Hematopoietic multipotent progenitor cell treated with erythropoietin and hydrocortisone succinate and interleukin-3 and kit ligand, for 6 days (in vitro differentiated cells): ENCODE results near the gene PGGHG.
A peak's percentile ranks its signal among the peaks of the same experiment; 100 is the strongest.

Experiments
- DNase-seq: peaks from one replicate; pipeline ENCODE4 v3.0.0-alpha.2; 2015

The PGGHG gene

DNA sequence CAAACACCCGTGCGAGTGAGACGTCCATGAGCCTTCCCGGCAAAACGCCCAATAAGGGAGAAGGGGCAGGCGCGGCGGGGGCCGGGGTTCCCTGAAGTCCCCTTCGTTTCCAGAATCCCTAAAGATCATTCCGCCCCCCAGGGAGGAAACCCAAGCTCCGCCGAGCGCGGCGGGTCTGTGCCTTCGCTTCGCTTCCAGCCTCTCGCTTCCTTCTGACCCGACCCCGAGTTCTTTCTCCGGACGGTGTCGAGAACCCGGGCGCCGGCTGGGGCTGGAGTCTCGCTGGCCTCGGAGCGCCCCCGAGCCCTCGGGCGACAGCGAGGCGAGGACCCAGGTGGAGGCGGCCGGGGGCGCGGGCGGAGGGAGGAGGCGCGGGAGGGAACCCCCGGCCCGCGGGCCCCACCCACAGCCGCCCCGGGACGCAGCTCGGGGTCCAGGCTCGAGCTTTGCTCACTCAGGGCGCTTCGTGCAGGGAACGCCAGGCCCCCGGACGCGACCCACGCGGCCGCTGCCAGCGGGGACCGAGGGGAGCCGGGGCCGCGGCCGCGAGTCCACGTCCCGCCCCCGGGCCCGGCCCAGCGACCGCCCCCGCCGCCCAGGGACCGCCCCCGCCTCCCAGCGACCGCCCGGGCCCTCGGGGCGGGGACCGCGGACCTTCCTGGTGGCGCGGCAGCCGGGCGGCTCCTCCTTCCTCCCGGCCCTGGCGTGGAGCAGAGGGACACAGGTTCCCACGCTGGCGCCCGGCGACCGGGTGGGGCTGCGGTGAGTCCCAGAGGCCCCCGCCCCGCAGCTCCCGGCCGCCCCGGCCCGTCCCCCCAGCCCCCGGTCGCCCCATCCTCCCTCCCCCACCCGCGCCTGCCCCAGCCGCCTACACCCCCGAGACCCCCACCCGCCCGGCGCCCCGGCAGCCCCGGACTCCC, at the start of gene PGGHG:
Gene PGGHG, plus strand, starts transcription at position 649 of the 920 bp plus-strand sequence. CDS start 691 bp downstream, outside the sequence.
- peak; percentile 67 for DNase-seq

DNA sequence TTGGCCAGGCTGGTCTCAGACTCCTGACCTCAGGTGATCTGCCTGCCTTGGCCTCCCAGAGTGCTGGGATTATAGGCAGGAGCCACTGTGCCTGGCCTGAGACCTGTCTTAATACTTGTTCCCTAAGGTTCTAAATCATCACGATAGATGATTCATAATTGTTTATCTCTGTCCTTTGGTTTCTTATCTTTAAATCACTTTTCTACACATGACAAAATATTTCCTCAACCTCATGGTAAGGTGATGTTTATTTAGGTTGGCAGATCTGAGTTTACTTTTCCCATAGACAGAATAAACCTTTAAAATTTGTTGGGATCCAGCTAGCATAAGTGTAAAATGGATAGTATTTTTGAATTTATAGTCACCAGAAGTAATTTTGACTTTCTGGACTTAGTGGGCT, 48.6 kb upstream of the PGGHG start:
- DNase-seq, result no peak

DNA sequence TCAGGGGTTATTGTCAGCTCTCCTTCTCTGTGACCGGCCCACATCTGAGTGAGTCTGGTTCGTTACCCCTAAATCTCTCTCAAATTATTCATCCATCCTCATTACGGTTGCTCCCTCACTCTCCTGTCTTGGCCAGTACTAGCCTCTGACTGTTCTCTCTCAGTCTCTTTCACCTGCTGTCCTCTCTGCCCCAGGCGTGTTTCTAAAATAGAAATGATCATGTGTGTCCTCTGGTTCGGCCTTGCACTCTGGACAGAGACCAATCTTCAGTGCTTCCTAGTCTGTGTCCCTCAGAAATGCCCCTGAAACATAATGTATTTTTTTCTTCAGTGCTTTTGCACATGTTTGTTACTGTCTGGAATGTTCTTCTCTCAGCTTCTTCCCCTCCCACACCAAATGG, 47.3 kb upstream of the PGGHG start:
- DNase-seq, result no peak

DNA sequence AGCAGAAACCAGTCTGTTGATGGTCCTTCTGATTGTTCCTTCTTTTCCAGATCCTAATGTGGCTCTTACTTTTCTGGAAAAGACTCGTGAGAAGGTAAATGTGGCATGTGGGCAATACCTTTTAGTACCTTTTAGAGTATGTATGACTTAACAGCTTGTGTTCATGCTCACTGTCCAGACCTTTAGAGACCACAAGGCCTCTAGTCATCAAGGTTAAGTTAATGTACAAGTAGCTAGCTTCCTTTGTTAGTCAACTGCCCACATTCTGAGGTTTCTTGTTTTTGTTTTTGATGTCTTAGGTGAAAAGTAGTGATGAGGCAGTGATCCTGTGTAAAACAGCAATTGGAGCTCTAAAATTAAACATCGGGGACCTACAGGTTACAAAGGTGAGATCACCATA, 44.5 kb upstream of the PGGHG start:
- DNase-seq, result no peak

DNA sequence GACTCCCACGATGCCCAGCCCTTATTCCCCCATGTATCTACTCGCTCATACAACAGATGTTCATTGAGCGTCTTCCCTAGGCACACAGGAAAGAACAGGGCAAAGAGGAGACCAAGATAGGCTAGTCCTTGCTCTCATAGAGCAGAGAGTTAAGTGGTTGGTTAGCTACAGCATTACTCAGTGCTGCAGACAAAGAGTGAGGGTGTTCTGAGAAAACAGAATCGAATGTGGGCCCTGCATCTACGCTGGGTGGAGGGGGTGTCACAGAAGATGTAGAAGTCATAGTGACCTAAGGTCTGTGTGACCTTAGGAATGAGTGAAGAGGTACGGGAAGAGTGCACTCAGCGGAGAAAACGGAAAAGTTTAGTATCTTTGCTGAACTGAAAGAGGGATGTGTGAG, 39.9 kb upstream of the PGGHG start:
- DNase-seq, result no peak

GRCh38 chr11:250274-250673, 38.7 kb upstream of the PGGHG start:
- DNase-seq, result no peak

- DNase-seq, result peak; percentile 74
Observed at GRCh38 chr11:250740-251299, 38.1 kb upstream of the PGGHG start.

DNA sequence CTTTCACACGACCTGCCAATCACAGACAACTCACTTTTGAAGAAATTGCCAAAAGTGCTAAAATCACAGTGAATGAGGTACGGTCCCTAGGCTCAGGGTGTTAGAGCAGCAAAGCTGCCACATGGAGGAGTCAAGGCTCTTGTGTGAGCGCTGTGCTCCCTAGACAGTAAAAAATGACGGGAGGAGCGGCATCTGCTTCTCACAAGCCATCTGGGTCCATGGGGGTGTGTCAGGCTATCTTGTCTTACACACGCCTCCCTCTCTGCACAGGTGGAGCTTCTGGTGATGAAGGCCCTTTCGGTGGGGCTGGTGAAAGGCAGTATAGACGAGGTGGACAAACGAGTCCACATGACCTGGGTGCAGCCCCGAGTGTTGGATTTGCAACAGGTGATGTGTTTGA, 37.4 kb upstream of the PGGHG start:
- DNase-seq, result no peak

- no peak for DNase-seq
Observed at GRCh38 chr11:252666-253065, 36.3 kb upstream of the PGGHG start.

GRCh38 chr11:253160-253885, 35.6 kb upstream of the PGGHG start:
- DNase-seq, result no peak

GRCh38 chr11:253886-254270, 35.0 kb upstream of the PGGHG start:
- DNase-seq, result no peak

DNA sequence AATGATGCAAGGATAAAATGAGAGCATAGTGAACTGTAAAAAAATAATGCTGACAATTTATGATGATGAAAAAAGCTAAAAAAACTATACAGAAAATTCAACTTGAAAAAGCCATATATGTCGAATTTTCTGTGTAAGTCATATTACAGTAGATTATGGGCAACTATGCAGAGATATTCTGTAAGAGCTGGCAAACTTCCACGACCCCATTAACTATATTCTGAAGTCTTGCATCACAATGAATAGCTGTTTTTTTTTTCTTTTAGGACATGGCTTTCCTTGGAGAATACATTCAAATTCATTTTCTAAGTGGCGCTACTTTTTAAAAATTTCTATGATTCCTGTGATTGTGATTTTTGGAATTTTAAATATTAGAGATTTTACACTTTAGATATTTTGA, 33.8 kb upstream of the PGGHG start:
- DNase-seq, result peak; percentile 60

DNA sequence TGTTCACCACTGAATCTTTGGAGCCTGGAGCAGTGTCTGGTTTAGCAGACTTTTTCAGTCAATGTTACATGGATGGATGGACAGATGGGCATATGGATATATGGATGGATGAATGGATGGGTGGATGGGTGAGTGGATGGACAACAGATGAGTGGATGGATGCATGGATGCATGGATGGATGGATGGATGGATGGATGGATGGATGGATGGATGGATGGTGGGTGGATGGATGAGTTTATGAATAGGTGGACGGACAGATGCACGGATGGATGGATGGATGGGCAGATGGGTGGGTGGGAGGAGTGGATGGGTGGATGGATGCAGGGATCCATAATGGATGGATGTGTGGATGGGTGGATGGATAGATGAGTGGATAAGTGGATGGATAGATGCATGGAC, 33.1 kb upstream of the PGGHG start:
- no peak for DNase-seq

DNA sequence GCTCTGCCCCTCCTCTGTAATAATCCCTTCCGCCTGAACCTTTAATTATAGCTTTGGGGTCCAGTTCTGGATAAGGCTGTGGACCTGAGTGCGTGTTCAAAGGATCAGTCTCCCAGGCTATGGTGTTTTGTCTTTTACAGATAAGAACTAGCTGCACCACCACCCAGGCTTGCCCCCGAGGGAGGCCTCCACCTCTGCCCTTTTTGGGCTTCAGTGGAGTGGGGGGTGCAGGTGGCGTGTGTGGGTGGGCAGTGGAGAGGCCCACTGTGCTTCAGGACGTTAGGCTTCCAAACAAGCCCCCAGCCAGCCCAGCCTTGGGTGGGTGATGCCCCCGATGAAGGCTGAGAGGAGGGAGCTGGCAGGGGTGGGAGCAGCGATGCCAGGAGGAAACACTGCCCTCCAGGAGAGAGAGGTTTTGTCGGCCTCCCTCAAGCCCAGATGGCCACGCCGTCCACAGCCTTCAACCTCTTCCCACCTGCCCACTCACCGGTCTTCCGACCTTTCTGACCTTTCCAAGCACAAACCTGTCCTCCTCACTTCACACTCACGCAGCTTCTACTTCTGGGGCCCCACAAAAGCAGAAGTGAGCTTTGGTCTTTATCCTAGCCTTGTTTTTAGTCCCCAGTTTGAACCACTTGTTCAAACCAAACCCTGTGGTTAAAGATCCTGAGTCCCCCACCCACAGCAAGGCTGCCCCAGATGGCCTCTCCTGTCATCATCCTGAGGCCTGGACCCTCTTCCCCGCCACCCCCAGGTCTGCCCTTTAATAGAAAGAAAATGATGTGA, 31.8 kb upstream of the PGGHG start:
- DNase-seq, result peak; percentile 44

- peak; percentile 33 for DNase-seq
Observed at GRCh38 chr11:257766-258493, 31.0 kb upstream of the PGGHG start.

DNA sequence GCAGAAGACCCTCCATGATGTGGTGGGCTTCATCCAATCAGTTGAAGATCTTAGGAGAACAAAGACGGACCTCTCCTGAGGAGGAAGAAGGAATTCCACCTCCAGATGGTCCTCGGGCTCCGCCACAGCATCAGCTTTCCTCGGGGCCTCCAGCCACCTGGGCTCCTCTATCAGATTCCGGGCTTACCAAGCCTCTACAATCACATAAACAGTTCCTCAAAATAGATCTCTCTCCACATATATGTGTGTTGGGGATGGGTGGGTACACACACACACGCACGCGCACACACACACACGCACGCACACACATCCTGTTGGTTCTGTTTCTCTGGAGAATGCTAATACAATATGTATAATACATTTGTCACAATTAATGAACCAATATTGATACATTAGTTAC, 29.5 kb upstream of the PGGHG start:
- no peak for DNase-seq

- DNase-seq, result no peak
Observed at GRCh38 chr11:261624-262023, 27.3 kb upstream of the PGGHG start.

- DNase-seq, result no peak
Observed at GRCh38 chr11:266676-267439, 22.1 kb upstream of the PGGHG start.

- peak; percentile 81 for DNase-seq
Observed at GRCh38 chr11:267491-267994, 21.4 kb upstream of the PGGHG start.

GRCh38 chr11:268716-269145, 20.2 kb upstream of the PGGHG start:
- DNase-seq, result peak; percentile 88
